Measurements from ENCODE around the gene ADGRL3.
"Not testable (repeated sequence)": the region's sequence is repeated elsewhere in the genome, so short reads cannot be mapped to it uniquely, and the experiment has no call there.

Gene ADGRL3

DNA sequence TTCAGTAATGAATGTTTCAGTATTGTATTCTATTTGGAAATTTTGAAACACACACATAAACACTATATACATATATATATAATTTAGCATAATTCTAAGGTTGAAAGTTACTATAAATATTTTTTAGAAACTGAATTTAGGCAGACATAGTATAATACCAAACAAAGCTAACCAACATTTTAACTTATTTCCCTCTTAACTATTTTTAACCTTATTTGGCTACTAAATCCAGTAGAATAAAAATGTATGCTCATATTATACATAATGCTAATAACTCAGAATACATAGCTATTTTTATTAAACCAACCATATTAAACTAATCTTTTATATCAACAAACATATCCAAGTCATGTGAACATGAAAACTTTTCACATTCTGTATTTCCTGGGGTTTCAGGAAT is 563.6 kb downstream of the ADGRL3 start:
- DNase-seq: no peak

DNA sequence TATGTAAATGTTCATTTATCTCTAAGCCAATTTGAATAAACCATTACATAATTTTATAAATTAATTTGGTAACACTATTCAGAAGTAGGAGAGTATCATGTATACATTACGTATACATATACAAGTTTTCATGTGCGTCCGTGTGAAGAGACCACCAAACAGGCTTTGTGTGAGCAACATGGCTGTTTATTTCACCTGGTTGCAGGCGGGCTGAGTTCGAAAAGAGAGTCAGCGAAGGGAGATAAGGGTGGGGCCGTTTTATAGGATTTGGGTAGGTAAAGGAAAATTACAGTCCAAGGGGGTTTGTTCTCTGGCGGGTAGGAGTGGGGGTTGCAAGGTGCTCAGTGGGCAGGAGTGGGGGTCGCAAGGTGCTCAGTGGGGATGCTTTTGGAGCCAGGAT is 564.0 kb downstream of the ADGRL3 start:
- DNase-seq: not testable (repeated sequence)

DNA sequence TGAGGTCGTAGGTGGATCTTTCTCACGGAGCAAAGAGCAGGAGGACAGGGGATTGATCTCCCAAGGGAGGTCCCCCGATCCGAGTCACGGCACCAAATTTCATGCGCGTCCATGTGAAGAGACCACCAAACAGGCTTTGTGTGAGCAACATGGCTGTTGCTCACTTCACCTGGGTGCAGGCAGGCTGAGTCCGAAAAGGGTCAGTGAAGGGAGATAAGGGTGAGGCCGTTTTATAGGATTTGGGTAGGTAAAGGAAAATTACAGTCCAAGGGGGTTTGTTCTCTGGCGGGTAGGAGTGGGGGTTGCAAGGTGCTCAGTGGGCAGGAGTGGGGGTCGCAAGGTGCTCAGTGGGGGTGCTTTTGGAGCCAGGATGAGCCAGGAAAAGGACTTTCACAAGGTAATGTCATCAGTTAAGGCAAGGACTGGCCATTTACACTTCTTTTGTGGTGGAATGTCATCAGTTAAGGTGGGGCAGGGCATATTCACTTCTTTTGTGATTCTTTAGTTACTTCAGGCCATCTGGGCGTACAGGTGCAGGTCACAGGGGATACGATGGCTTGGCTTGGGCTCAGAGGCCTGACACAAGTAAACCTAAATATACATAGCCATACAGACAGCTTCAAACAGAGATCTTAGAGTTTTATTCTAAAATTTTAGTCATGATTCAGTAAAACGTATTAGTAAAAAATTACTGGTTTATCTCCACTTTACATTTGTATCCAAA is 569.5 kb downstream of the ADGRL3 start:
- DNase-seq: not testable (repeated sequence)

DNA sequence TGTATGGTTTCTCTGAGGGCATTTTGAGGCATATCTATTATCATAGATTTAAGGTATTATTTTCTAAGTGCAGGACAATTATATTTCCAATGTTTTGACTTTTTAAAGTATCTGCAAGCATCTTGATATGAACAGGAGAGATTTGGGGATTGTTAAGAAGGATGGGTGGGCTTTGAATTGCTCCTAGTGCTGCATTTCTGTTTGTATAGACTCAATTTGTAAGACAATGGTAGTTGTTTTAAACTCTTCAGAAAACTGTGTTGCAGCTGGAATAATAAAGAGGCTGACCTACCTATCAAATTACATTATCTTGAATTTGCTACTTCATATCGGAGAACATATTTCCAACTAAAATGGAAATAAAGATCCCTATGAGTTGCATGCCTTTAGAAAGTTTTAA is 570.3 kb downstream of the ADGRL3 start:
- DNase-seq: no peak

DNA sequence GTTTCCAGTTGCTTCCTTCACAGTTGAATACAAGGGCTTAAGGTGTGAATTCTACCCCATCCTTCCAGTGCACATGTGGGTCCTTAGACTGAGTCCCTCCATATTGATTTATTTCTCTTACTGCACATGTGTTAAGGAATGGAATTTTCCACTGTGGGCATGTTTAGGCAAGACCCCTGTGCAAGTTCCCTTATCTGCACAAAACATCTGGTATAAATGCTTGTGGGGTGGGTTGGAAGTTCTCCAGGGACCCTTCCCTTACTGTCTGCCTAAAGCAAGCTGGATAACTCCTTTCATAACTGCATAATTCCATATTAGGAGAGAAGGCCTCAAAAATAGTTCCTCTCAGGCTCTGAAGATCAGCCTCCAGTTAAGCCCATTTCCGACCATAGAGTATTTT is 570.9 kb downstream of the ADGRL3 start:
- no peak for DNase-seq

DNA sequence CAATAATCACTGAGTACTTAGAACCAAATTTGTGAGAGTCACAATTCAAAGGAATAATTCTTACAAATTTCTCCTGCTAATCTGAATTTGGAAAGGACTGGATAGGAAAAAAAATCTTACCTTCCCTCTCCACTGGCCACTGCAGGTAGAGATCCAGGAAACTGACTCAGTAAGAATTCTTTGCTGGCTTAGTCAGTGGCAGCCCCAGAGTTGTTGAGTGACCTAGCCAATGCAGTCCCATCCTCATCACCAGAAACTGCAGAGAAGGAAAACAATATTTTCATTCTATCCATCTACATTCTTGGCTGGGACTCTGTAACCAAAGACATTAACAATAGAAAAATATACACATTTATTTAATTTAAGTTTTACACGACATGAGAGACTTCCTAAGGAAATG is 572.0 kb downstream of the ADGRL3 start:
- DNase-seq: no peak

DNA sequence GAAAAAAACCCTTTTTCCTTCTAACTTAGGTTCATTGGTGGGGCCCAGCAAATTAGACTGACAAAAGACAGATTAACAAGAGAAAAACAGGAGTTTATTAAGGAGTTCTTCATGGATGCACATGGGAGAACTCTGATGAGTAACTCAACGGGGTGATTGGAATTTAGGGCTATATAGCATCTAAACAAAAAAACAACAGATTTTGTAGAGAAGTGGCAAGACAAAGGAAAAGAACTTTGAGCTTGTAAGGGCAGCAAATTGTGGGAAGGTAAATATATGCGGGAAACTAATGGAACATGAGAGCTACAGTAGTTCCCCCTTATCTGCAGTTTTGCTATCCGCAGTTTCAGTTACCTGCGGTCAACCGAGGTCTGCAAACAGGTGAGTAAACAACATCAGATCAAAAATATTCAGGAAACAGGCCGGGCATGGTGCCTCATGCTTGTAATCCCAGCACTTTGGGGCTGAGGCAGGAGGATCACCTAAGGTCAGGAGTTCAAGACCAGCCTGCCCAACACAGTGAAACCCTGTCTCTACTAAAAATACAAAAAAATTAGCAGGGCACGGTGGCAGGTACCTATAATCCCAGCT is 573.6 kb downstream of the ADGRL3 start:
- DNase-seq: no peak

DNA sequence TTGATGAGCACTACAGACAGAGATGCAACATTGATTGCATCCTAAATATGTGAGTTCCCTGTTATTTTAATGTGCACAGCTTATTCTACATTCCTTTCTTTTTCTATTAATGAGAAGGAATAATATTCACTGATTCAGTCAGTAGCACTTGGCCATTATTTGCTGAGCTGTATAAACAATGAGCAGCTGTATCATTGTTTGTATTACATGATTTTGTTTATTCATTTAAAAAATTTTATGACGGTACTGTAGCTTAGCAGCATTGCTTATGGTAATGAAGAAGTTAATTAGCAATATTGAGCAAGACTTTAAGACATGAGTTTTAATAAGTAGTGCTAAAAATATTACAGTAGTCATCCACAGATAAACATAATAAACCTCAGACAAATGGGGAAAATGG is 582.0 kb downstream of the ADGRL3 start:
- DNase-seq: no peak

DNA sequence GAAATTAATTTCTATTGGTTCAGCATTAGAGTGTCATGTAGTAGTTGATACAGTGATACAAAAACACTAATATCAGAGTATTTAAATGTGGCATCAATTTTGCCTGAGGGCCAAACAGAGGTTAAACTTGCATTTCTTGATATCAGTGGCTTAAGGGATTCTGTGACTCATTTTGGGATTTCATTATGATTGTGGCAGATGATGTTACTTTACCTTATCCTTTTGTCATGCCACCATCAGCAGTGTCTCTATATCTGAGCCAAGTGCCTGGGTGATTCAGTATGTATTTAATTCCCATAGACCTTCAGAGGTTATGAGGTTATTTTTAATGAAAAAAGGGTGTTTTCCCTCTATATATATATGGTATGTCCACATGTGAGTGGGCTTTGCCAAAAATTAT is 582.9 kb downstream of the ADGRL3 start:
- no peak for DNase-seq

DNA sequence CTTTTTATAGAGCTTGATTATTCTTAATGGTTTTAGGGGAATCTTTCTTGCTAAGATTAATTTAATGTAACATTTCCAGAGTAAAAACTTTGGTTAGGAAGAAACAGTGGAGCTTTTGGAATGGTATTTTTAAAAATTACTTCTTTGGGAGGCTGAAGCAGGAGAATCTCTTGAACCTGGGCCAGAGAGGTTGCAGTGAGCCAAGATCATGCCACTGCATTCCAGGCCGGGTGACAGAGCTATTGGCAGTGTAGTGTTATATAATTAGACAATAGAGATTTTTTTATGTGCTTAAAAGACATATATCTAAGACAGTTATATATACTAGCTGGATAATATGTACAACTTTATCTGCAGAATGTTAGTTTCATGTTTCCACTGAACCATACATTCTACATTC is 585.6 kb downstream of the ADGRL3 start:
- DNase-seq: no peak

DNA sequence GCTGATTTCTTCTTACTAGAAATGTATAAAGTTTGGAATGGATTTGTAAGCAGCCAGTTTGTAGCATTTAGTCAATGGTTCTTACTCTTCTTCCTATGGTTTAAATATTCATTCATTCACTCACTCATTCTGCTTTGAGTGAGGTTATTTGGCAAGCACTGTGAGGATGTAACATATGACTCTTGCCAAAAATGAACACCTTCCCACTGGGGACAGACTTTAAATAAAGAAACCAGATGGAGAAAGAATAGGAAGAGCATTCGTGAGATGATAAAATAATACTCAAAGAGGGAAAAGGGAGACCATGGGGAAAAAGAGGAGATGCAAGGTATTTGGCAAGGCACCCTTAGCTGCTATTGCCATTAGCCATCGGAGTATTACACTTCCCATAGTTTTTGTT is 586.1 kb downstream of the ADGRL3 start:
- no peak for DNase-seq

DNA sequence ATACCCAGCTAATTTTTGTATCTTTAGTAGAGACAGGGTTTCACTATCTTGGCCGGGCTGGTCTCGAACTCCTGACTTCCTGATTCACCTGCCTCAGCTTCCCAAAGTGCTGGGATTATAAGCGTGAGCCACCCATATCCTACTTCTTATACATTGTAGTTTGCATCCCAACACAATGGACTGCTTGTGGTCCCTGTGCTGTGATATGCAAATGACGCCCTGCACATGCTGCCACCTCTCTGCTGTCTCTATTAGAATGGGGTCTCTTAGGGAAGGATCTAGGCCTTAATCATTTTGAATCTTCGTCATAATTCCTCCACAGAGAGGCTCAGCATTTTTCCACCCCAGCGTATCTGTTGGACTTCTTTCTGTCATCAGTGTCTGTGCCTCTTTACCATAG is 595.9 kb downstream of the ADGRL3 start:
- DNase-seq: no peak

DNA sequence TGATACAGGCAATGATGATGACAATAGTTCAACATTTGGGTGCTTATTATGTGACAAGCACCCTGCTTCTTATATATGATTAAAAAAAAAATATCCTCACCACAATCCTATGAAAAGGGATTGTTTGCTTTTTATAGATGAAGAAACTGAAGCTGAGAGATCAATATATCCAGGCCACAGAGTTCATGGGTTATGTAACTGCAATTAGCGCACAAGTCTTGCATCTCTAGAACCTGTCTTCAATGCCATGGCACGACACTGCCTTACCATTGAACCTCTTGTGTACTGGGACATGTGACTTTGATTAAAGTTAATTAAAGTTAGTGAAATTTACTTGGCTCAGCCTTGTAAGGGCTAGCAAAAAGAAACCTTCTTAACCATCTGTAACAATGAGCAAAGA is 599.7 kb downstream of the ADGRL3 start:
- no peak for DNase-seq

DNA sequence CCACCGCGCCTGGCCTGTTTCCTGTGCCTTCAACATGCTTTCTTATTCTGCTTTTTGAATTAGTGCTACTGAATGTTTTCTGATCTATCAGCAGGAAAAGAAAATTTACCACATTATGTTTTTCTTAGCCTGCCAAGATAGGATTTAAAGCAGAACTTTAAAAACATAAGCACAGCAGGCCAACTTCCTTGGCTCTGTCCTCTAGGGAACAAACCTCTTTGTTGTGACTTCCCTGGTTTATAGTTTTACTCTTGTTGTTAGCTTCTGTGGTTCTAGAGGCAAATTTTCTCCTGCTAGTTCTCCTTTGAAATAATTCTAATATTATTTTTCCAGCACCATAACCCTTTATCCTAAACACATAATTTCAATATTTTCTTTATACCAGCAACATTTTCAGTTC is 605.1 kb downstream of the ADGRL3 start:
- no peak for DNase-seq

DNA sequence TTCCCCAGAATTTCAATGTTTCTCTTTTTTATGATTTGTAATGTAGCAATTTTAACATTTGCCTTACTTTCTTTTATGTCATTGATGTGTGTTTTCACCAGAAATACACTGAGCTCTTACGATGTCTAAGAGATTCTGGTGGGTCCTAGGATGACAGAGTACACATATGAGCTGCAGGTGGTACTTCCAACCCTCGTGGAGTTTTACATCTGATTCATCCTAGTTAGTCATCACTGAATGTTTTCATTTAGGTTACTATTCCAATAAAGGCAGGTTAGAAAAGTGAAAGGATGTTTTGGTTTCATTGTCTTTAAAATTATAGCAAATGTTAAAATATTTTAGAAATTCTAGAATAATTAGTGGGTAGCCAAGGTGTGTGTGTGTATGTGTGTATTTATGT is 605.9 kb downstream of the ADGRL3 start:
- no peak for DNase-seq

DNA sequence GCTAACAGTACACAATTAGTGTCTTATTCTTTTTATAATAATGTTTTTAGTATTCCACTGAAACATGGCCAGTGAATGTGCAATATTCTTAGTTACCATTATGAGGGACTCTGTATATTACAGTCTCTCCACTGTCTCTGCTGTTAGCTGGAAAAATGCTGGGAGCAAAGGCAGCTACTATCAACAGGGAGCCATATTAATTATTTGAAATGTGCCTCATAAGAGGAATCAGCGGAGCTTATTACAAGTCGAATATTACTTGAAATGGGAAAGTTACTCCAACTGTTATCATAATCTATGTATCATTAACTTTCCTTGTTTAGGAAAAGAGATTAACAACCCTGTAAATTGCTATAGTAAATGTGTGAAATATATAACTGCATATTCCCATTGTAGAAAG is 612.0 kb downstream of the ADGRL3 start:
- DNase-seq: no peak

DNA sequence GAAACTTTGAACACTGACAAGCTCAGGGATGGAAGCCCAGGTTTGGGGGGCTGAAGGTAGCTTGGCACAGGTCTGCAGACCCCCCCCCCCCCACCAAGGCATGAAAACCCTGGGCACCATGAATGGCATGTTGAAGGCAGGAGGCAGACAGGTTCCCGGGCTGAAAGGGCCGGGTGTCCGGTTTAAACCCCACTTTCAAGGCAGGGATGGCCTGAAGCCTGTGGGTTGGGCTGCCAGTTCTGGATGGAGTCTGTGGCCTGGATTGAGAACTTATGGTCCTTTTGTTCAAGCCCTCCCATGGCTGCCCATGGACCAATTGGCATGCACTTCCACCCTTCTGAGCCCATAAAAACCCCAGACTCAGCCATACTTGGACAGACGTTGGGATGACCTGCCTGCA is 616.9 kb downstream of the ADGRL3 start:
- DNase-seq: no peak

DNA sequence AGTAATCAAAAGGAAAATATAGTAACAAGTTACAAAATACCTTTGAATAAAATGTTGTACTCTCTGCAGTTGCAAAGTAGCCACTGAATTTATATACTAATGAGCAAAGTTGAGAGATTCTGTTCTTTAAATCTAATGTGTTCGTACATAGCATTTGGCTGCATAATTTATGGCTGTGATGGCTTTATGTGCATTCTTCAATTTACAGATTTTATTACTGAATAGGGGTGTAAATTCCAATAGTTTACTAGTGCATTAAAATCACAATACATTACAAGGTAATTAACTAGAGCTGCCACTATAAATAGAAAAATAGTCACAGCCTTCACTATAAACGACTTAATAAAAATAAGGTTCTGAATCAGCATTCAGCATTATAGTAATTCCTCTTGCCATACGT is 620.0 kb downstream of the ADGRL3 start:
- DNase-seq: no peak

DNA sequence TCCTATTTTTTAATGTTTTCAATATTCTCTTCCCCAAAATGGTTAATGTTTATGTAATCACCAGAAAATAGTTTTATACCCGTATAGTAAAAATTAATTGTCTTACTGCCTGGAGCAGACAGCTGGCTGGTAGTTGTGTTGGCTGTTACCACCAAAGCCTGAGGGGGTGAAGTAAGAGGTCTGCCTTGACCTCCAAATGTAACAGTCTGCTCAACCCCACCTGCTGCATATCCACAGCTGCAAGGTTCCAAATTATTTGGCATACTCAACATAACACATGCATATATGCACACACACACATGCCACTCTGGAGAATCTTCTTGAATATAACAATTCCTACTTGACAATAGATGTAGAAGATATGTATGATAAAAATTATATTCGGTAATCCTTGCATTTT is 624.3 kb downstream of the ADGRL3 start:
- no peak for DNase-seq

DNA sequence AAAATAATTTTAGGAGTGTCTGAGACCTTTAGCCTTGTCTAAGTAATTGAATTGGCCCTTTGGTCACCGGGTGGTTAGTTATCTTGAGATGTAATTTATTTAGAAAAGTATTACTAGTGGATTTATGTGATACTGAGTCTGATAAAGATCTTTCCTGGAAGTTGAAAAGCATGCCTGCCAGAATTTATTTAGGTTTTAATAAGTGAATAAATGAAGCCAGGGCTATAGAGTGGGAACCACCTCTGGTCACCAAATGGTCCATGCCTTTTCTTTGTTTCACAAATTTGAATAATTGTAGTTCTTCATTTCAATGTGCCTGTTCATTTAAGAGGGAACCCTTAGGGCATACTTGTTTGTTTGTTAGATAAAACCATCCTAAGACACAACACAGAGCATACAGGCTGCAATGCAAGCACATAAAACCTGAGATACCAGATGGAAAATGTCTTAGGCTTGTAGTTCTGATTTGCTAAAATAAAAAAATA is 627.8 kb downstream of the ADGRL3 start:
- no peak for DNase-seq

DNA sequence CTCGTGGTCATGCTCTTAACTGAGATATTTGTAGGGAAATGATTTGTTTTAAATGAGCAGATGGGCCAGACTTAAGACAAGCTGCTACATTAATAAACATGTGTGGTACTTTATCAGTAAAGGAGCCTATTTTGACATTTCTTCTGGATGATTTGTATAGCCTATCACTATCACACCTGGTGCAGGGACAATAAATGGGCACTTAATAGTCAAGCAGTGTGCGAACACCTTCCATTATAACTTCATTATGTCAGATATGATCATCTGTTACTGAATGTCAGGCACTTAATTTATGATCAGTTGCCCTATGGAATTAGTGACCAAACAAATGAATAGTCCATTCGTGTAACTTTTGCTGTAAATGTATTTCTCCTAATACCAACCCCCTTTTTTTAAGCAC is 628.8 kb downstream of the ADGRL3 start:
- no peak for DNase-seq

DNA sequence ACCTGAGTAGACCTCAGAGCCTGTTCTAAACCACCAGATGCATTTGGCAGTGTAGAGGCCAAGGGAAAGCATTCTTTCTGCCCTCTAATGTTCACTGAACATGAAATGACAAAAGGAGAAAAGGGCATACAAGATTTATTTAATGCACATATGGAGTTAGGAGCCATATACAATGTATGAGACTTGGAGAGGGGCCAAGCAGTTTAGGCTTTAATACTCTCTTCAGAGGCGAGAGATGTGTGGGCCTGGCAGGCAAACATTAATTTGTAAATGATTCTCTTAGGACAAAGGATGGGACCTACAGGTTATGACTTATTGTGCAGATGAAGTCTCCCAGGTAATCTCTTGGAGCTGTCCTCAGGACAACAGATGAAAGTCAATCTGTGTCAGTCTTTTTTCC is 631.9 kb downstream of the ADGRL3 start:
- no peak for DNase-seq

DNA sequence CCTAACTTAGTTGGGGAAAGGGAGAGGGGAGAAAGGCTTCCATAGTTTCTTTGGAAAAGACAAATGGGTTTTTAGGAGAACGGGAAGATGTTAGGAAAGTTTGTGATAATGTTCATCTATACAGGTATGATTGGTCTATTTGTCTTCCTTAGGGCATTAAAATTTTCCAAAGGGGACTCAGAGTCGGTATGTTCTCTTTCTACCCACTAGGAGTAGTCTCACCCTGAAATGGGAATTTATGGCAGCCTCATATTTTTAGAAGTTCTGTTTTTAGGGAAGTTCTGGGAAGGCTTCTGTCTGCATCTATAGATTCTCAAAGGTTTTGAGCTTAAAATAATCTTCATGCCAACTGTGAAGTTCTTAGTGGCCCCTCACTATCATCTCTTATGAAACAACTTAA is 637.3 kb downstream of the ADGRL3 start:
- DNase-seq: no peak

DNA sequence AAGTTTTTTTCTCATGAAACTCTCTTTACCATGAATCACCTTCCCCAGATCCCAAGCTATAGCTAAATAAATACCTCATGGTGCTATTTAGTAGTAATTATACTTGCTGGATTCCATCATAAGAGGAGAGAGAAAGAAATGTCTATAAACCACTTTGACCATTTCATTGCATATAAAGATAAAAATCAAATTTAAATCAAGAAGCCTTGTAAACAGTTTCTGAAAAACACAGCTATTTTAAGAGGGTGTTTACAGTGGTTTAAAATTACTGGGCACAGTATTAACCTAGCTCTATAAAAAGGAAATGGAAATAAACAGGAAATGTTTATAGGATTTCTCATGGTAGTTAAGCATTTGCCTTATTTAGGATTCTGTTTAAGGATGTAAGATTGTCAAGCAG is 637.9 kb downstream of the ADGRL3 start:
- DNase-seq: no peak

DNA sequence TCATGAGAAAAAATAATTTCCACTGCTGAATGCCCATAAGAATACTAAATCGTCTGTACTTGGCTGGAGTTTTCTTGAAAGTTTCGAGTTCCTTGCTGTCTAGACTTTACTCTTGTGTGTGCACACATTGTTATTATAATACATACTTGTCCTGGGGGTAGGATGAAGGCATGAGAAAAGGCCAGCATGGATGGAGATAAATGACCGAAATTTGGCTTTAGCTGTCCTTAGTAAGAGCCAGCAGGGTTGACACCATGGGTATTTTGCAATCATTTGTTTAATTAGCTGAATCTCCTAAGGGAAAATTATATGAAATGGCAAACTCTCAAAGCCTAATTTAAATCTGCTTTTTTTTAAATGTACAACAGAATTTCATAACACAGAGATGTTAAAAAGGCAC is 641.6 kb downstream of the ADGRL3 start:
- DNase-seq: no peak

All from amniotic stem cell (primary cell).